Transverse colon (tissue), 3 donors: ENCODE measurements around the gene ARL4A.

Experiments used
- CTCF ChIP-seq, 5 experiments: fragments of 200-600 bp in 3 of 5; fragments of 450-650 bp in 2 of 5; sonication (generic) in 3 of 5; IDR thresholded peaks; 1 replicate in 2 of 5; 2 replicates in 3 of 5; pipeline ENCODE4 v1.5.1; 2016 to 2017; ENCODE audit warnings: antibody characterized with exemption in 5 of 5, inconsistent platforms in 3 of 5, mild to moderate bottlenecking in 2 of 5, moderate library complexity in 1 of 5
- POLR2A ChIP-seq: fragments of 450-650 bp; IDR thresholded peaks from one replicate; pipeline ENCODE4 v1.6.1; 2016; ENCODE audit warnings: antibody characterized with exemption, mild to moderate bottlenecking, moderate library complexity

GRCh38 chr7:12722136-12722535, 34.7 kb downstream of the ARL4A start:
- TF ChIP-seq CTCF (IDR thresholded peaks at IDR 0.05) (no peak), POLR2A (no peak)
